HG02642 (cell line): ENCODE measurements around the gene DNAJC18.

ENCODE experiments used
- ATAC-seq: cut with Tn5 transposase; IDR thresholded peaks from one replicate; pipeline ENCODE4 v1.9.1; 2021; ENCODE audit warnings: mild to moderate bottlenecking; ENCODE audit not compliant: unreplicated experiment, poor library complexity

DNAJC18 gene

GRCh38 chr5:139374909-139375308 lies 64.4 kb downstream of the DNAJC18 start:
- no peak for ATAC-seq

- no peak for ATAC-seq
Measured at GRCh38 chr5:139371482-139372435, 67.6 kb downstream of the DNAJC18 start.

- no peak for ATAC-seq
Measured at GRCh38 chr5:139369181-139369580, 70.1 kb downstream of the DNAJC18 start.

GRCh38 chr5:139368613-139369012 lies 70.7 kb downstream of the DNAJC18 start:
- no peak for ATAC-seq

GRCh38 chr5:139364466-139364865 lies 74.9 kb downstream of the DNAJC18 start:
- no peak for ATAC-seq

GRCh38 chr5:139363937-139364336 lies 75.4 kb downstream of the DNAJC18 start:
- ATAC-seq = no peak

GRCh38 chr5:139361835-139362429 lies 77.4 kb downstream of the DNAJC18 start:
- no peak for ATAC-seq

- no peak for ATAC-seq
Measured at GRCh38 chr5:139360384-139360783, 78.9 kb downstream of the DNAJC18 start.
